OCI-LY7 (cell line): ENCODE data around the gene CHRM3.

Source experiments
- CTCF ChIP-seq: fragments of 200-600 bp; sonication (generic); conservative IDR thresholded peaks from 2 replicates; pipeline ENCODE4 v1.5.1; 2014; ENCODE audit warnings: mild to moderate bottlenecking, antibody characterized with exemption, low read length, moderate library complexity, mixed read lengths
- EZH2phosphoT487 ChIP-seq: fragments of 200-600 bp; sonication (generic); IDR thresholded peaks from 2 replicates; pipeline ENCODE4 v1.6.1; 2018; ENCODE audit warnings: low read depth, borderline replicate concordance, mild to moderate bottlenecking, mixed run types, antibody characterized with exemption, low read length, moderate library complexity, mixed read lengths

- TF ChIP-seq CTCF (no peak), EZH2phosphoT487 (no peak)
These were observed 2.2 kb downstream of the CHRM3 start for GRCh38 chr1:239388578-239388977.
